ENCODE measurements around the gene RXRA.

DNA sequence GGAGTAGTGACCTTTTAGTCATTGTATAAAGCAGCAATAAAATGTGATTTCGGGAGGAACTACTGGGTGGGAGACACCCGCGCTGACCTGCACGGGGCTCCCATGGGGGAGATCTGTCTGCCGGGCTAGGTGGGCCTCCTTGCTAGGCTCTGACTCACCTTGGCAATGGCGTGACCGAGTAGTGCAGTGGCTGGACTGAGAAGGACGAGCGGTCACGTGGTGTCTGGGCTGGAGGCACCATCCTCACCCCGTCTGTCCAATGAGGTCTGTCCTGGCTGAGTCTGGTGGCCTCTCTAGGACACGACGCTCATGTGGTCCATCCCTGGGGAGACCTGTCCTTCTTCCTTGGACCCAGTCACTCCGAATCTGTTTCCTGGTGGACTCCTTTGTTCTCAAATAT lies 151.7 kb downstream of the RXRA start:
- TF ChIP-seq, protein P1, sequence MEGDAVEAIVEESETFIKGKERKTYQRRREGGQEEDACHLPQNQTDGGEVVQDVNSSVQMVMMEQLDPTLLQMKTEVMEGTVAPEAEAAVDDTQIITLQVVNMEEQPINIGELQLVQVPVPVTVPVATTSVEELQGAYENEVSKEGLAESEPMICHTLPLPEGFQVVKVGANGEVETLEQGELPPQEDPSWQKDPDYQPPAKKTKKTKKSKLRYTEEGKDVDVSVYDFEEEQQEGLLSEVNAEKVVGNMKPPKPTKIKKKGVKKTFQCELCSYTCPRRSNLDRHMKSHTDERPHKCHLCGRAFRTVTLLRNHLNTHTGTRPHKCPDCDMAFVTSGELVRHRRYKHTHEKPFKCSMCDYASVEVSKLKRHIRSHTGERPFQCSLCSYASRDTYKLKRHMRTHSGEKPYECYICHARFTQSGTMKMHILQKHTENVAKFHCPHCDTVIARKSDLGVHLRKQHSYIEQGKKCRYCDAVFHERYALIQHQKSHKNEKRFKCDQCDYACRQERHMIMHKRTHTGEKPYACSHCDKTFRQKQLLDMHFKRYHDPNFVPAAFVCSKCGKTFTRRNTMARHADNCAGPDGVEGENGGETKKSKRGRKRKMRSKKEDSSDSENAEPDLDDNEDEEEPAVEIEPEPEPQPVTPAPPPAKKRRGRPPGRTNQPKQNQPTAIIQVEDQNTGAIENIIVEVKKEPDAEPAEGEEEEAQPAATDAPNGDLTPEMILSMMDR (IDR thresholded peaks at IDR 0.05; ENCODE audit: insufficient read depth, low read length, poor library complexity, severe bottlenecking): no peak
- no peak for TF ChIP-seq EZH2phosphoT487 (conservative IDR thresholded peaks at IDR 0.05; ENCODE audit: low read length)

Measured in SU-DHL-6 (cell line).